ENCODE results near the gene PAEP. TPM values are rescaled to one million over a fixed set of nuclear protein-coding genes. Genes with fewer than 3 reads are reported as not detected.

PAEP gene
- polyA plus RNA-seq, 1 donor: not detected

DNA sequence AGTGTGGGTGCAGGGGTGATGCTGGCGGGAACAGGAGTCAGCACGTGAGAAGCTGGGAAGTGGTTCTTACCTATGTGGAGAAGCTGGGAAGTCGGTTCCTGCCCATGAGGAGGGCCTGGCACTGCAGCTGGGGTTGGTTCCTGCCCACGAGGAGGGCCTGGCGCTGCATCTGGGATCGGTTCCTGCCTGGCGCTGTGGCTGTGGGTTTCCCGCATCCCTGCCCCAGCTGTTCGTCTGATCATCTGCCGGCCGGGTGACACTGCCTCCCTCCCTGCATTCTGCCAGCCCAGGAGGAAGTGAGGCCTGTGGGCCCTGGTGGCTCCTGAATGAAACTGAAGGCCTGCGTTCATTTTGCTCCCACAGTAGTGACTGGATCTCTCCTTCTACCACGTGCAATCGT lies 10.5 kb upstream of the PAEP start:
- no peak for DNase-seq

DNA sequence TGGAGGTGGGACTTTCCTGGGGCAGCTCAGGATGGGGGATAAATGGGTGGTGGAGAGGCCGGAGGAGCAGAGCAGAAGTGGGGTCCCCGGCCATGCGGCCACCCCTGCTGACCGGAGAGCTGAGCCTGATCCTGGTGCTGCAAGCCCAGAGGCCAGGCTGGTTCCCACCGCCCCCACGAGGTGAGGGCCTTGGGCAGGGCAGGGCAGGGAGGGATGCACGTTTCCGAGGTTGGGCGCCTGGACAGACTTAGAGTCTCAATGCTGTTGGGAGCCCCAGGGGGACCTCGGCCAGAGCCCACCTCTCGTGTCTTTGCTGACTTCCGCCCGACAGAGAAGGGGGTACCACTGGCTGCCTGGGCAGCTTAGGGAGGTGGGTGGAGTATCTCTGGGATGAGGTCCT lies 10.1 kb upstream of the PAEP start:
- no peak for DNase-seq

DNA sequence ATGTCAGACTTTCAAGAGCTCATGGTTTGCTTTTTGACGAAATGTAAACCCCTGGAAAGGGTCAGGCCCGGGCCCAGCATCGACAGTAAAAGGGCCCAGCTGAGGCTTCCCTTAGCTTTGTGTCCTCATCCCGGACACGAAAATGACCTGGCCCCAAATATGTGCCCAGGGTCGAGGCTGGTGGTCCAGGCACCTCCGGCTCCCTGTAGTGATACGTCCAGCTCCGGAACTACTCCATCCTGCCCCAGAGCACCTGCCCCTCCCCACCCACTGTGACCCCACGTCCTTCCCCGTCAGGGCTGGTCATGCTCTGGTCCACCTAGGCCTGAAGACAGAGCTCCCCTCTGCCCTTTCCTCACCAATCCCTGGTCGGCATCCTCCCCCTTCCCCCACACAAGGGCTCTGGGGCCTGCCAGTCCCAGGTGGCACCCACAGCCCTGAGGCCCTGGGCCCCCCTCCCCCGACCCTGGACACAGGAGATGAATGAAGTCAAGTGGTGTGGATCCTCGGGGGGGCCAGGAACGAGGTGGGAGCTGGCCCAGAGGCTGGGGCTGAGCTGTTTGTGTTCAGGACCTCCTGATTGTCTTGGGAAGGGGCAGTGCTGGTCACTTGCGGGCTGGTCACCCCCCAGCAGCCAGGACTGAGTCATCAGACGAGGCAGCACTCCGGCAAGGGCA lies 9.4 kb upstream of the PAEP start:
- DNase-seq: no peak

DNA sequence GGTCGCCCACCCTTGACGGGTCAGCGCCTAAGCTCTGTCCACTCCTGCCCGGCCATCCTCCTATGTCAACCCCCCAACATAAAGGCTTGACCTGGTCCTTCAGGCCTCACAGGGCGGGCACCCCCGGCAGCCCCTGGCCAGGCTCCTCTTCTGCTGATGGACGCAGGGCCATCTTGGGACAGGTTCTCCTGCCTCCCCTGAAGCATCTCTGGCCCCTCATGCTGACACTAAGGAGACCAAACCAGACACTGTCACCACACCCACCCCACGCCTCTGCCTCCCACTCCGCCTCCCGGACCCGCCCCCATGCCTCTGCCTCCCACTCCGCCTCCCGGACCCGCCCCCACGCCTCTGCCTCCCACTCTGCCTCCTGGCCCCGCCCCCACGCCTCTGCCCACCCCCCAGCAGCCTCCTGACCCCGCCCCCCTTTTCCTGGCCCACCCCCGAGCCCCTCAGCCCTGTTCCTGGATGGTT lies 8.8 kb upstream of the PAEP start:
- no peak for DNase-seq

DNA sequence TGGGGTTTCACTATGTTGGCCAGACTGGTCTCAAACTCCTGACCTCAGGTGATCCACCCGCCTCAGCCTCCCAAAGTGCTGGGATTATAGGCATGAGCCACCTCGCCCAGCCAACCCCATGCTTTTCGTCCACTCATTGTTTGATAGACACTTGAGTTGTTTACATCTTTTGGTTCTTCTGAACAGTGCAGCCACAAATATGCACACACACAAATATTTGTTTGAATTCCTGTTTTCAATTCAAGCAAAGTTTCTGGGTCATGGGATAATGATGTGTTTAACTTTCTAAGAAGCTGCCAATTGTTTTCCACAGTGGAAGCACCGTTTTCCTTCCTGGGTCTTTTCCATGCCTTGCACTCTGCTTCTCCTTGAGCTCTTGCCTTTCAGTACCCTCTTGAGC lies 6.8 kb upstream of the PAEP start:
- DNase-seq: no peak

DNA sequence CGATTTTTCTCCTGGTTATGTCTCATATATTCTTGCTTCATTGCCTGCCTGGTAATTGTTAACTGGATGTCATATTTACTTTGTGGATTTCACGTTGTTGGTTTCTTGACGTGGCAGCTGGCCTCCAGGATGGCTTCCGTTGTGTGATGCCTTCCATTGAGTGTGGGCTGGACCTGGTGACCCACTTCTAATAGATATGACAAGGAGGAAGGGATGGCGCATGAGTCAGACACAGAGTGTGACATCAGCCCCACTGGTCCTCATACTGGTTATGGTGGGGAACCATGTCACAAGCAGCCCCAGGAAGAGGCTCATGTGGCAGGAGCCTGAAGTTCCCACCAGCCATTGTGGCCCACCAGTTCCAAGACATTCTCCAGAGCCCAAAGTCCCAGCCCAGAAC lies 6.4 kb upstream of the PAEP start:
- DNase-seq: no peak

DNA sequence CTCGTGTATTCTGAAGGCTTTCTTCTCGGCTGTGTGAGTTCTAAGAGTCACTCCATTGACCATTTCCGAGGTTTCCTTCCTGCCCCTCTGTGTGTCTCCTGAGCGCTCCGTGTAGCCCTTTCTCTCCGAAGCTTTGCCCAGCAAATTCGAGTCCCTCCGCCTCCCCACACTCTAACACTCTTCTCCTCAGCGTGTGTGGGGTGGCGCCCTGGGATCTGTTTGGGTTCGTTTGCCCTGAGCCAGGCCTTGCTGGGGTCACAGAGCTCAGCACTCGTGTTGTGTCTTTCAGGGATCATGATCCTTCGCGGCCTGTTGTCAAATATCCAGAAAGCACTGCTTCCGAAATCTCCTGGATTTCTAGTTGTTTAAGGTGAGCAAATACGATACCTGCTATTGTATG lies 5.6 kb upstream of the PAEP start:
- DNase-seq: no peak

DNA sequence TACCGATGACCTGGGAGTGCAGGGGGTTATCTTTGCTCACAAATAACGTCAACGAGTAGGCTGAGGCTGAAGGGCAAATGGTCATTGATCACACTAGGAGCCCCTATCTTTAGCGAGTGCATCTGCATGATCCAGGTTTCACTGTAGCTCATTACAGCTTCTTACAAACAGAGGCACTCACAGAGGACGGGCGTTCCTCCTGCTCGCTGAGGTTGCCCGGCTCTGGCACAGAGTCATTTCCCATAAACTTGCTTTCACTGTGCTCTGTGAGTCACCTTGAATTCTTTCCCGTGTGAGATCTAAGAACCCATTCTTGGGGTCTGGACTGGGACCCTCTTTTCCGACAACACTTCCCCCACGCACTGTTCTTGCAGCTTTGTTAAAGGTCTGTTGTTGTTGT lies 1.9 kb upstream of the PAEP start:
- no peak for DNase-seq

DNA sequence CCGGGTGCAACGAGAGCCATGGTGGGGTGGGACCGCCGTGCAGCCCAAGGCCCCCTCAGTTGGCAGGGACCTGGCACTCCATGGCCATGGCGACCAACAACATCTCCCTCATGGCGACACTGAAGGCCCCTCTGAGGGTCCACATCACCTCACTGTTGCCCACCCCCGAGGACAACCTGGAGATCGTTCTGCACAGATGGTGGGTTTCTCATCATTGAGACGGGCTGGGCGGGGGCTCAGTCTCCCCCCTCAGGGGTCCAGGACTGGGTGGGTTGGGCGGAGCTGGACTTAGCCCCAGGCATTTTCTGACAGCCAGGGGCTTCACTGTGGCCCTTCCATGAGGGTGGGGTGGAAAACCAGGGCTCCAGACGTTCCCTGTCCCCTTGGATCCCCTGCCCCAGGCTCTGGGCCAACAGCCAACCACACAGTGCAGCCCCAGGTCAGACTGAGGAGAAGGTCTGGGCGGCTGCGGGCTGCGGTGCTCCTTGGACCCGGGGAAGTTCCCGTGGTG lies 734 bp downstream of the PAEP start:
- no peak for DNase-seq

DNA sequence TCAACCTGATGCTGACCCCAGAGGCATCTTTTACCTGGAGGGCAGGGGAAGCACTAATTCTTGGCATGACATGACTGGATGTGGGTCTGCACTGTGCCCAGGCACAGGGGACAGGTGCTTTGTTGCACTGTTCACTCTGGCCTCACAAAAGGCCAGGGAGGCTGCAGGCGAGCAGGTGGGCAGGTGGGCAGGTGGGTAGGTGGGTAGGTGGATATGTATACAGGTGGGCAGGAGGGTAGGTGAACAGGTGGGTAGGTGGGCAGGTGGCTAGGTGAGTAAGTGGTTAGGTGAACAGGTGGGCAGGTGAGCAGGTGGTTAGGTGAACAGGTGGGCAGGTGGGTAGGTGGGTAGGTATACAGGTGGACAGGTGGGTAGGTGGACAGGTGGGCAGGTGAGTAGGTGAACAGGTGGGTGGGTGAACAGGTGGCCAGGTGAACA lies 1.5 kb downstream of the PAEP start:
- DNase-seq: no peak

DNA sequence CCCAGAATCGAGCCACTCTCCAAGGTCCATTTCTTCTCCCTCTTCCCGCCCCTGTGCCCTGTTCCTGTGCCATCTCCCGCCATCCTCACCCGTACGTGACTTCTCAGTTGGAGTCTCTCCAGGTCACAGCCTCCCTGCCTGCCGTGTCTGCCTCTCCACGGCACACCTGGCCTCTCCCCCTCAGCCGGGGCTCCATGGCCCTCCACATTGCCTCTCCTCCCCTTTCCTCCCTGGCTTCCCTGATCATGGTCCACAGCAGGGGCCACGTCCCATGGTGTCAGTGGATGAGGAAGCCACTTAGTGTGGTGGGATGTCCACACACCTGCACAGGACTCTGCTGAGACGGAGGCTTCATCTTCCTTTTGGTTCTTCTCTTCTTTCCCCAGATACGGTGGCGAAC lies 2.3 kb downstream of the PAEP start:
- no peak for DNase-seq

DNA sequence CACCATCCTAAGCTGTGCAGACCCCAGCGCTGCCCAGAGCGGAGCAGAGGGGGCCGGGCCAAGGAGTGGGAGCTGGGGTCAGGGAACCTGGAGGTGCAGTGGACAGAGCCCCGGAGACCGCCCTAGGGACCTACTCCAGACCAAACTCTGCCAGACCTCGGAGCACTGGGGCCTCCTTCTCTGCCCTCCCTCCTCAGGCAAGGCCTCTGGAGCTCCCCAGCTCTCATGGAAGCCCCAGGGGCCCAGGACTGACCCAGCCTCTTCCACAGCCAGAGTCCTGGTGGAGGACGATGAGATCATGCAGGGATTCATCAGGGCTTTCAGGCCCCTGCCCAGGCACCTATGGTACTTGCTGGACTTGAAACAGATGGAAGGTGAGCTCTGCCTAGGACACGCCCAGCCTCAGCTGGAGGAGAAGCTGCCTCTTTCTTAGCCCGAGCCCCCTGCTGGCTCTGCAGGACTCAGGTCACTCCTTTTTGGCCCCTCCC lies 3.6 kb downstream of the PAEP start:
- no peak for DNase-seq

DNA sequence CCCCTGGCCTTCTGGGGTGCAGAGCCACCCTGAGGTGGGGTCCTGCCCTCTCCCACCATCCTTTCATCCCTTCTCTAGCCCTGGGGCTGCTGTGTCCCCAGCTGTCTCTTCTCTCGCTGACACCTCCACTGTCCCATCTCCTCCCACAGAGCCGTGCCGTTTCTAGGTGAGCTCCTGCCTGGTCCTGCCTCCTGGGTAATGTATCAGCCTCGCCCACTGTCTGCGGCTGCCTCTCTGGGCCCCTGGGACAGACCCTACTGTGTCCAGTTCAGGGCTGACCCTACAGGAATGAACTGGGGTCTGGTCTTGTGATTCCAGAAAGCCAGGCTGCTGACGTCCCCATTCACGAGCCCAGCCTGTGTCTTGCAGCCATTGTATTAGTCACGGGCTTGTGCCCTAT lies 4.1 kb downstream of the PAEP start:
- DNase-seq: no peak

DNA sequence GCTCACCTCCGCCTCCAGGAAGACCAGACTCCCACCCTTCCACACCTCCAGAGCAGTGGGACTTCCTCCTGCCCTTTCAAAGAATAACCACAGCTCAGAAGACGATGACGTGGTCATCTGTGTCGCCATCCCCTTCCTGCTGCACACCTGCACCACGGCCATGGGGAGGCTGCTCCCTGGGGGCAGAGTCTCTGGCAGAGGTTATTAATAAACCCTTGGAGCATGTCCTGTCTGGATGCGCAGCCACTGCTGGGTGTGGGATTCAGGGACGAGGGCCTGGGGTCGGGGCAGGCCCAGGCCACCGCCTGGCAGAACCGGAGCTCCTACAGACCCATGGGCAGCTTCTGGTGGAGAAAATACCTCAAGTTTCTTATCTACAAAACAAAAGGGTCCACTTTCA lies 5.0 kb downstream of the PAEP start:
- DNase-seq: no peak

DNA sequence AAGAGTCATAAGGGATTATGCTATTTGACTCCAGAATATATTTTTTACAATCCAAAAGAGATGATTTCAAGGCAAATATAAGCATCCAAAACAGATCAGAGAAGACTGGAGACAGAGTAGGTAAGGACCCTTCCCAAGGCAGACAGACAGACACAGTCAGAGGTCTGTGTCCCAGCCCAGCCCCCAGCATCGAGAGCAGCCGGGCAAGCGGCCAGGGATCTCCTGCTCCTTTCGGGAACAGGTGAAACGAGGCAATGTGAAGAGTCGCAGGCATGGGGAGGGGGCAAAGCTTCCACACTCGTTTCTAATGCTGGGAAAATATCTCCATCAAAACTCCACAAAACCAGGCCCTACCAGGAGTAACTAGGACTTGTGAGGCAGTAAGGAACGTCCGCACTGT lies 5.8 kb downstream of the PAEP start:
- no peak for DNase-seq

DNA sequence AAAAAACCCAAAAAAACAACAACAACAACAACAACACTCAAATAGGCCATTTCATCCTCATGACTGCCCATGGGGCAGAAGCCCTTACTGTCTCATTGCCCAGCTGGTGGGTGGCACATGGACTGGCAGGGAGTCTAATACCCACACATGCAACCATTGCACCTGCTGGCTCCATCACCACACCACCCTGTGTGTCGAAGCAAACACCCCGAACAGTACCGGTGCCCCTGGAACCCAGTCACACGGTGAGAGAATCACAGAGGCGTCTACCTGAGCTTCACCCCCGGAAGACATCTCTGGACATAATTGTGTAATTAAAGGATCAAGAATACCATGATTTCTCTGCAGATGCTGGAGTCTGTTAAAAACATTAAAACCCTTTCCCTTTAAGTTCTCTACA lies 6.5 kb downstream of the PAEP start:
- DNase-seq: no peak

DNA sequence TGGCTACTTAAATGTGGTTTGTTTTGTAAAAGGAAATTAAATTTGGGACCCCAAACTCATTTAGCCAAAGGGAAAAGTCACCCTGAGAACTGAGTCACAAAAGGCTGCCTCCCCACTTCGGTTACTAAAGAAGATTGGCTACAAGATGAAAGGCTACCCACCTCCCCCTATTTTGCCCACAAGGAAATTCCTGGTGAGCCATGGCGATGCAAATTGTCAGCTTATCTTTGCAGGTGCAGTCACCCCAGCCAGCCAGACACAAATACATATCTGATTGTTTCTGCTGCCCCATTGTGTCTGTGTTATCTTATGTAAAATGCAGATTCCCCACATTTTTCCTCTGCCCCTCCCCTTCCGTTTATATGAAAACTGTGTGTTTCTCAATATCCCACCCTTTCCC lies 8.9 kb downstream of the PAEP start:
- no peak for DNase-seq

DNA sequence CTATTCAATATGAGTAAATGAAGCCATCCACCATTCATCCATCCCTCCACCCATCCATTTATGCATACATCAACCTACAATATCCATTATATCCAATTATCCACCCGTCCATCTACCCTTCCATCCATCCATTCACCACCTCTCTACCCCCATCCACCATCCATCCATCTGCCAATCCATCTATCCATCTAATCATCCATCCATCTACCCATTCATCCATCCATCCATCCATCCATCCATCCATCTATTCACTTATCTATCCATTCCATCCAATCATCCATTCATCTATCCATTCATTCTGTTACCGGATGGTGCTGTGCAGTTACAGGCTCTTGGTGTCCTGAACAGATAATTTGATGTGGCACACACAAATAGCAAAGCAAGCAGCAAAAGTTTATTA lies 10.7 kb downstream of the PAEP start:
- DNase-seq: no peak

DNA sequence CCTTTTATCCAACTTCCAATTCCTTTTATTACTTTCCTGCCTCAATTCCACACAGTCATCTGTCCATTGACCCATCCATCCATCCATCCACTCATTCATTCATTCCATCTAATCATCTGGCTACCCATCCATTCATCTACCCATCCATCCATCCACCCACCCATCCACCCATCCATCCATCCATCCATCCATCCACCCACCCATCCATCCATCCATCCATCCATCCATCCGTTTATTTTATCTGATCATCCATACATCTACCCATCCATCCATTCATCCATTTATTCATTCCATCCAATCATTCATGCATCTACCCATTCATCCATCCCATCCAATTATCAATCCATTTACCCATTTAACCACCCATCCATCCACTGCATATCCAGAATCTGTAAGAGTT lies 11.6 kb downstream of the PAEP start:
- DNase-seq: no peak

DNA sequence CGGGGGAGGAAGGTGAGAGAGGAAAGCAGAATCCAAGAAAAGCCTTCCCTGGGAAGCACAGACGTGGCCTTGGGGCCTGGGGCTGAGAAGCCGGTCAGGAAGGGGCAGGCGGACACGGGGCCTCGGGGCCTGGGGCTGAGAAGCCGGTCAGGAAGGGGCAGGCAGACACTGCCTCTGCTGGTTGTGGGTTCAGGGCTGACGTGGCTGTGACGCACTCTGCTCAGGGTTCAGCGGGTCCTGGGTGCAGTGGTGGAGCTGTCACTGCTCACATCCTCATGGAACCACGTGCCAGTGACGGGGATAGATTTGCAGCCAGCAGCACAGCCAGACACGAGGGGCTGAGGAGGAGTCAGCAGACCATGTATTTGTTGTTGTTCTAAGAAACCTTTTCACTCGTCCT lies 12.8 kb downstream of the PAEP start:
- no peak for DNase-seq

DNA sequence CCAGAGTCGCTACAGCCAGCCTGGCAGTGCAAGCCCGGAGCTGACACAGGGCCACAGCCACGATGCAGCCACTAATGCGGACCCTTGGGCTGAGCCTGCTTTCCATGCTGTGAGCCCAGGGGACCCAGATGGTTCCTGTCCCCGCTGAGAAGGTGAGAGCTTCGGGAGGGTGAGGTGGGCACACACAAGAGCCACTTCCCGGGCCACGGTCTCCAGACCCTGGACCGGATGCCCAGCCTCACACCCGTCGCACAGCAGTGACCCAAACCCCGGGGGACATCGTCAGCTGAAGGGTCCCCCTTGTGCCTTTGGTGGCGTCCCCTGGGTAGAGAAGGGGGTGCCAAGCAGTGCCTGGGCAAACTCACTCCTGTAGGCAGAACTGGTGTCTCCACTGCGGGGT lies 13.4 kb downstream of the PAEP start:
- DNase-seq: no peak

DNA sequence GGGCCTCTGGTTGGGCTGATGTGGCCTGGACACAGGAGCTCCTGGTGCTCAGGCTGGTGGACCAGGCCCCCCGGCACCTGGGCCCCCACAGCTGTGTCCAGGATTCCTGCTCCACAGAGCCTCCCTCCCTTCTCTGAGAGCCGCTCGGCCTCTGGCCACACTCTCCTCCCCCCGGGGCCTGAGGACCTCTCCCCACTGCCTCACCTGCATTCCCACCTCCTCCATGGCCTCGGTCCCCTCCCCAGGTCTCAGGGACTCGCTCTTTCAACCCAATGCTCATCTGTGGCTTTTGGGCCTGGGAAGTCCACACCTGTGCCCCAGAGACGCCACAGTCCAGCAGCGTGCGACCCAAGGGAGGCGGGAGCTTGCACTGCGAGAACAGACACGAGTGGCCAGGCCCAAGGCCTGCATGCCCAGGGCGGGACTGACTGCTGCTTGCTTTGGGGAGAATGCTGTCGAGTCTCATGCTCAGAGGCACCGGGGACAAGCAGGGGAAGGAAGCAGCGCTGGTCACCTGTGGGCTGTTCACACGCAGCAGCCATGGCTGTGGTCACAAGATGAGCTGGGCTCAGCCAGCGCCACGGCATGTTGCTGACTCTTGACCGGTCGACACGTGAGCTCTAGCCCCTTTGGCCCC lies 14.6 kb downstream of the PAEP start:
- DNase-seq: no peak

DNA sequence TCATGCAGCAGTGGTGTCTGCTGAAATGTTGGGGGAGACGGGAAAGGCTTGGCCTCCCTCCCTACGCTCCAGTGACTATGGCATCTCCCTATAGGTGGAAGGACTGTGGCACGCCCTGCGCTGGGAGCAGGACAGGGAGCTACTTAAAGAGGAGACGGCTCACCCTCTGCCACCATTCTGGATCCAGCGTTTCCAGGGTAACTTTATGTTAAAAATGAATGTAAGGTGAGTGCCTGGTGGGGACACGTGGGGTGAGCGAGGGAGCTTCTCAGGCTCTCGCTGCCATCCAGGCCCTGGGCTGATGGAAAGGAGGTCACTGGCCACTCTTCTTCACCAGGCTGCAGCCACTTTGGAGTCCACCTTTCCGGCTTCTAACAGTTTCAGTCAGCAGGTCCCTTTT lies 15.7 kb downstream of the PAEP start:
- DNase-seq: no peak

DNA sequence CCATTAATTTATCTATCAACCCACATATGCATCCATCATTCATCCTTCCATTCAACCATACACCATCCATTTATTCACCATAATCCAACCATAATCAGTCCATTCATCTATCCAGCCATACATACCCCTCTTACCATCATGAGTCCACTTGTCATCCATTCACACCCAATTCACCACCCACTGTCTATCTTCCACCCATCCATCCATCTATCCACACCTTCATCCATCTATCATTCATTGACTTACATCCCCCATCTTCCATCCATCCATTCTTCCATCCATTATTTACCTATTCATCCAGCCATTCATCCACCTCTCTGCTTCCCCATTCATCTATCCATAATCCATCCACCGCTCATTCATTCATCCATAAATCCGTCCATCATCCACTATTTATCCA lies 17.8 kb downstream of the PAEP start:
- no peak for DNase-seq
